Common myeloid progenitor, CD34-positive (primary cell): ENCODE results near the gene LPAR1.
A peak's percentile ranks its signal among the peaks of the same experiment; 100 is the strongest.

ENCODE experiments used
- CTCF ChIA-PET: fragments of 350-600 bp; sonication (Branson Sonifier 250); formaldehyde crosslinking; loops from one replicate; lab custom pipeline; 2021; ENCODE audit warnings: antibody characterized with exemption; lab: Charles Lee
- POLR2A ChIA-PET: fragments of 350-600 bp; sonication (Branson Sonifier 250); formaldehyde crosslinking; loops from one replicate; lab custom pipeline; 2021; ENCODE audit warnings: antibody characterized with exemption; lab: Charles Lee
- DNase-seq, 3 donors: peaks; one replicate each; pipeline versions ENCODE4 v3.0.0 to v3.0.0-alpha.2; 2013
- H3K27ac ChIP-seq, 2 experiments: 1 replicate in 1 of 2; 2 replicates in 1 of 2; pipeline ENCODE4 v1.7.0; 2013; ENCODE audit warnings: inconsistent platforms in 2 of 2, low read length in 2 of 2, mild to moderate bottlenecking in 2 of 2, low read depth in 1 of 2, moderate library complexity in 1 of 2; ENCODE audit not compliant: severe bottlenecking in 2 of 2, insufficient read depth in 1 of 2, poor library complexity in 1 of 2
- H3K27me3 ChIP-seq, 5 experiments: replicated peaks in 2 of 5; 1 replicate in 3 of 5; 2 replicates in 2 of 5; pipeline versions ENCODE4 v1.6.1 to v1.7.0; 2013; ENCODE audit warnings: low read length in 4 of 5, mild to moderate bottlenecking in 2 of 5, moderate library complexity in 2 of 5, inconsistent platforms in 1 of 5; ENCODE audit not compliant: insufficient read depth in 5 of 5, control insufficient read depth in 4 of 5
- H3K36me3 ChIP-seq, 4 experiments: 1 replicate in 2 of 4; 2 replicates in 2 of 4; pipeline versions ENCODE4 v1.6.1 to v1.7.0; 2013; ENCODE audit warnings: low read length in 3 of 4, control low read depth in 1 of 4, mild to moderate bottlenecking in 1 of 4; ENCODE audit not compliant: control insufficient read depth in 4 of 4, insufficient read depth in 4 of 4
- H3K4me1 ChIP-seq, 4 experiments: 1 replicate in 3 of 4; 2 replicates in 1 of 4; pipeline versions ENCODE4 v1.6.1 to v1.7.1; 2013; ENCODE audit warnings: low read length in 3 of 4, mild to moderate bottlenecking in 3 of 4, control low read depth in 1 of 4, inconsistent platforms in 1 of 4, moderate library complexity in 1 of 4; ENCODE audit not compliant: control insufficient read depth in 4 of 4, insufficient read depth in 4 of 4; ENCODE audit errors: control extremely low read depth in 1 of 4
- H3K4me3 ChIP-seq, 7 experiments: 1 replicate in 4 of 7; 2 replicates in 3 of 7; pipeline versions ENCODE4 v1.5.1 to v1.7.0; 2013; ENCODE audit warnings: mild to moderate bottlenecking in 7 of 7, low read length in 6 of 7, moderate library complexity in 6 of 7, inconsistent platforms in 2 of 7, low read depth in 2 of 7, control low read depth in 1 of 7; ENCODE audit not compliant: insufficient read depth in 4 of 7, control insufficient read depth in 1 of 7; ENCODE audit errors: extremely low read depth in 1 of 7
- H3K9me3 ChIP-seq, 5 experiments: 1 replicate in 4 of 5; 2 replicates in 1 of 5; pipeline versions ENCODE4 v1.6.1 to v1.7.1; 2013; ENCODE audit warnings: low read length in 4 of 5, mild to moderate bottlenecking in 2 of 5, inconsistent platforms in 1 of 5, low read depth in 1 of 5, moderate library complexity in 1 of 5; ENCODE audit not compliant: control insufficient read depth in 4 of 5, insufficient read depth in 2 of 5; ENCODE audit errors: control extremely low read depth in 1 of 5
- WGBS: methylation state at CpG from one replicate; pipeline ENCODE4 v1.1.5; 2013; ENCODE audit not compliant: insufficient coverage; 5-methylcytosine and 5-hydroxymethylcytosine counted together

LPAR1 gene

DNA sequence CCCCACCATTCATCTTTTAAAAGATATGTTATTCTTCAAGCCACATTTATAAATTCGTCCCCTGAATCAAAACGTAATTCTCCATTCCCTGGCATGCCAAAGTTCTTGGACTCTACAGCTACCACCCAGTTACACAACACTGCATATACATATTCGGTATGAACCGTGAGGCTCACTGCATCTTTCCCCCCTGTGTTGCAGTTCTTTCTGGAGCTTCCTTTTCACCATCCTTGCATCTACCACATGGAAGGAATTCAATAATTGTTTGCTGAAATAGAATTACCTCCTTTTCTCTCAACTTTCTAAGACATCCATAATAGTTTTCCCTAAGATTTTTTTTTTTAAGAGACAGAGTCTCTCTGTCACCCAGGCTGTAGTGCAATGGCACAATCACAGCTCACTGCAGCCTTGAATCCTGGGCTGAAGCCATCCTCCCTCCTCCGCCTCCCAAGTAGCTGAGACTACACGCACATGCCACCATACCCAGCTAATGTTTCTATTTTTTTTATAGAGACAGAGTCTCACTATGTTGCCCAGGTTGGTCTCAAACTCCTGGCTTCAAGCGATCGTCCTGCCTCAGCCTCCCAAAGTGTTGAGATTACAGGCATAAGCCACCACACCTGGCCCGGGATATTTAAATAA, 3.3 kb downstream of the LPAR1 start:
- Histone ChIP-seq H3K27ac (no peak overlapping the region), H3K4me3 (no peak overlapping the region), H3K4me1 (peaks cover 6 to 40% (median 27%) of the 10 kb centered on the region in 4 experiments), H3K27me3 (peaks cover 0 to 48% (median 15%) of the 10 kb centered on the region in 5 experiments), H3K36me3 (no peaks in the 10 kb centered on the region), H3K9me3 (no peaks in the 10 kb centered on the region)
- 94% methylated on average over 6 of the region's 9 CpGs for WGBS
- DNase-seq: no peak
- ChIA-PET CTCF (interaction anchor here (0.6 to 0.9 kb wide), 3 partner anchors 14 to 160 kb away, joined by 3 read pairs; no protein-coding TSS in a partner anchor), POLR2A (no interaction called here)

DNA sequence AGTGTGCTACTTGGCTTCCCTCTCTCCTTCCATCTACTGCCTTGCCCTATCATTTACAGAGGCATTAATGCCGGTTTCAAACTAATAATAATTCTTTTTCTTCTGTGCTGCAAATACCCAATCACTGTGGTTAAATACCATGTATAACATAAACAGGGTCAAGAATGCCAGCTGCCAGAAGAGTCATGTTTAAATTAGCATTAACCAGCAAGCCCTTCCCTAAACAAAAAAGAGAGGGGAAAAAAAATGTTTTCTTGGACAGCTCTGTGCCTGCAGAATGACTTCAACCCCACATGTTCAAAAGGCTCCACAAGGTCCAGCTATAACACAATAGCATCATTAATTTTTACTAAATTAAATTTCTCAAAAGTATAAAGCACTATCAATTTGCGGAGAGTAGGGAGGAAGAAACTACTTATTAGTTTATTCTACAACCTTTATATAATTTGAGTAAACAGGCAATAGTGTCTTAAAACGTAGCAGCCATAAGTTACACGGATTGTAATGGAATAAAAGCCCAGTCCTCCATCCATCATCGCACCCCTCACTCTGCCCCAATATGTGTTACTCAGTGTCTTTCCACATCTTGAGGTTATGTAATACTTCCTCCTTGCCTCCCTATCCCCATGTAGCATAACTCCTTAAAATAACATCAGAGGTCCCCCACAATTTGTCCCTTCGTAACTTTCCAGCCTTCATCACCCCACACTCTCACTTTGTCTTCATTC, 3.9 kb downstream of the LPAR1 start:
- POLR2A ChIA-PET: no interaction called here
- no peak overlapping the region for H3K4me3 ChIP-seq
- H3K9me3 ChIP-seq: no peaks in the 10 kb centered on the region
- H3K4me1 ChIP-seq: peaks cover 7 to 37% (median 27%) of the 10 kb centered on the region in 4 experiments
- peaks cover 0 to 46% (median 15%) of the 10 kb centered on the region in 5 experiments for H3K27me3 ChIP-seq
- no peak overlapping the region for H3K27ac ChIP-seq
- H3K36me3 ChIP-seq: no peaks in the 10 kb centered on the region
- WGBS: 94% methylated on average over 2 of the region's 6 CpGs
- DNase-seq: no peak
- CTCF ChIA-PET: interaction anchor here (0.6 kb wide), 1 partner anchor 19 kb away, joined by 3 read pairs; no protein-coding TSS in a partner anchor

DNA sequence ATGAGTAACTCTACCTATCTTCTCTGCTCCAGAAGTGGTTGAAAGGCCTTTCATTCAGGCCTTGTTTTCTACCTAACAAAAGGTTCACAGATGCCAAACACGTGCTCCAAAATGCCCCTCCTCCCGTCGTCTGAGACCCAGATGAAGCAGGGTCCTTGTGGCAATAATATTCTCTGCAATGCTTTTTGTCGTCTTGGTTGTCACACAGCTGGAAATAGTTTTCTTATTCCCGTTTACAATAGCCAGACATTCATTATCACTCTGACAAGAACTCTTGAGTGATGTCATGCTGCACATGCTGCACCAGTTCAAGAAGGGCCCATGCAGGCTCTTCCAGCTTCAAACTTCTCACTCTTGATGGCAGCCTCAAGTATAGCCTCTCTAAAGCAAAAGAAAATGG, 7.8 kb downstream of the LPAR1 start:
- no peak for DNase-seq
- Histone ChIP-seq H3K4me1 (peaks cover 4 to 16% (median 7%) of the 10 kb centered on the region in 4 experiments), H3K9me3 (no peaks in the 10 kb centered on the region), H3K27ac (no peak overlapping the region), H3K36me3 (no peaks in the 10 kb centered on the region), H3K4me3 (no peak overlapping the region), H3K27me3 (peaks cover 0 to 13% (median 2%) of the 10 kb centered on the region in 5 experiments)
- ChIA-PET POLR2A (no interaction called here), CTCF (interaction anchor here (0.9 kb wide), 1 partner anchor 250 kb away, joined by 3 read pairs; no protein-coding TSS in a partner anchor)
- WGBS: 94% methylated on average over 5 of the region's 5 CpGs

DNA sequence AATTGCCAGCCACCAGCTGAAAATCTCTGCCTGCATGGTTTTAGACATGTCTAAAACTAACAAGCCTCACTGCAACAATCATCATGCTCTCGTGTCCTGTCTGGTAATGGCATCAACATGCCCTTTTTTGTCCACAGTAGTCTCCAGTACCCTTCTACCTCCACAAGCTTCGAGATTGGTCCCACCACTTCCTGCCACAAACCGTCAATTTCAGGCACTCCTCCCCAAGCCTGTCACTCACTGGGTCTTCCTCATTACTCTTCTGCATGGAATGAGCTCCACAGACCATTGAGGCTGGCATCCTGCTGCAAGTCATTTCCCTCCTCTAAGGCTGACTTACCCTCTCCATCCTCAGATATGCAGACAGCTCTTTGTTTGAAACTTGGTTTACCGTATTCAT, 9.0 kb downstream of the LPAR1 start:
- ChIA-PET CTCF (interaction anchor here (0.9 kb wide), 1 partner anchor 10 kb away, joined by 3 read pairs; no protein-coding TSS in a partner anchor), POLR2A (no interaction called here)
- no peak overlapping the region for H3K4me3 ChIP-seq
- peak in 2 of 3 donors; percentile 70 to 79 for DNase-seq
- no peak overlapping the region for H3K27ac ChIP-seq
- whole genome bisulfite sequencing: 32% methylated on average over 4 of the region's 4 CpGs
- no peaks in the 10 kb centered on the region for H3K36me3 ChIP-seq
- H3K27me3 ChIP-seq: peaks cover 0 to 2% (median 0%) of the 10 kb centered on the region in 5 experiments
- H3K4me1 ChIP-seq: peaks cover 4 to 9% (median 7%) of the 10 kb centered on the region in 4 experiments
- no peaks in the 10 kb centered on the region for H3K9me3 ChIP-seq

- WGBS: 100% methylated on average over 1 of the region's 2 CpGs
- Histone ChIP-seq H3K4me3 (no peak overlapping the region), H3K9me3 (no peaks in the 10 kb centered on the region), H3K27ac (no peak overlapping the region), H3K4me1 (peaks cover 4 to 15% (median 11%) of the 10 kb centered on the region in 4 experiments), H3K27me3 (no peaks in the 10 kb centered on the region), H3K36me3 (no peaks in the 10 kb centered on the region)
- no peak for DNase-seq
- ChIA-PET POLR2A (no interaction called here), CTCF (interaction anchor here (0.7 kb wide), 1 partner anchor 11 kb away, joined by 3 read pairs; no protein-coding TSS in a partner anchor)
These were observed 10.5 kb downstream of the LPAR1 start for GRCh38 chr9:111027798-111028197.

DNA sequence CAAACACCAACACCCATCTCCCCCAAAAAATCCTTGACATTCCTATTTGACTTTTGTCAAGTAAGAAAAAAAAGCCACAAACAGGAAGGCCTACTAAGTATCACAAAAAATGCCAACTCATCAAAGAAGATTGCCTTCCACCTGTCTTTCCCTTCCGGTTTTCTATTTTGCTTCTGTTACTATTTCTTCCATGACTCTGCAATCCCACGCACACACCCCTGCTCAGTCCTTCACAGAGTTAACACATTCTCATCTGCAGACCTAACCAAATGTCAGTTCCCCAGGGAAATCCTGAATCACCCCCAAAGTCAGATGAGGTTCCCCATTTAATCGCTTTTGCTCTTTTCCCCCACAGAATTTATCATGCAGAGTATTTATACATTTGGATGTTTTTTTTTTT, 15.1 kb downstream of the LPAR1 start:
- POLR2A ChIA-PET: no interaction called here
- Histone ChIP-seq H3K27ac (no peak overlapping the region), H3K9me3 (no peaks in the 10 kb centered on the region), H3K4me3 (no peak overlapping the region), H3K27me3 (no peaks in the 10 kb centered on the region), H3K36me3 (no peaks in the 10 kb centered on the region), H3K4me1 (peaks cover 0 to 9% (median 4%) of the 10 kb centered on the region in 4 experiments)
- DNase-seq: peak in 2 of 3 donors; percentile 68 to 69
- WGBS: 14% methylated on average over 2 of the region's 3 CpGs
- CTCF ChIA-PET: no interaction called here

DNA sequence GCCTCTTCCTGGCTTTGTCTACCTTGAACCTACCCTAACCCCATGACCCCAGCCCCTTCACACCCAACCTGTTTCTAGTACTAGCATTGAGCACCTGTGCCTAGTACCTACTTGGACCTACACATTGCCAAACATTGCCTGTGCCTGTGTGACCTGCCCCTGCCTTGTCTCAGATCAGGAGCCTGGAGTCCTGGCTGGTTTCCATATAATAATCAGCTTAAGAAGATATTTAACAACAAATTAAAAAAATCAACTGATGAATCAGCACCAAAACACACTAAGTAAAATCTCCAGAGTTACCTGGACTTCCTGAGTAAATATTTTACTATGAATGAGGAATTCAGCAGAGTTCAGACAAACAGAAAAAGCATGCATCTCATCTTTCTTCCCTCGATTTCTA, 17.7 kb downstream of the LPAR1 start:
- Histone ChIP-seq H3K9me3 (no peaks in the 10 kb centered on the region), H3K36me3 (no peaks in the 10 kb centered on the region), H3K4me1 (peaks cover 0 to 27% (median 15%) of the 10 kb centered on the region in 4 experiments), H3K27ac (no peak overlapping the region), H3K27me3 (no peaks in the 10 kb centered on the region), H3K4me3 (no peak overlapping the region)
- POLR2A ChIA-PET: no interaction called here
- WGBS: no CpG with 5 or more reads among the region's 1 CpG
- no peak for DNase-seq
- CTCF ChIA-PET: interaction anchor here (0.7 kb wide), 1 partner anchor 15 kb away, joined by 3 read pairs; no protein-coding TSS in a partner anchor
